ENCODE results near the gene OR2T6.
"Not testable (repeated sequence)": the region's sequence is repeated elsewhere in the genome, so short reads cannot be mapped to it uniquely, and the experiment has no call there.

- not testable (repeated sequence) for TF ChIP-seq CTCF, POLR2A (IDR thresholded peaks at IDR 0.05)
Observed at GRCh38 chr1:248436303-248436702, 60.8 kb downstream of the OR2T6 start.

All from sigmoid colon (tissue), 3 donors.